C4-2B (cell line): ENCODE data around the gene AGBL4.
A peak's percentile ranks its signal among the peaks of the same experiment; 100 is the strongest.

Source experiments
- H3K27ac ChIP-seq: fragments of 450-650 bp; 2 replicates; pipeline ENCODE4 v1.5.1; 2017
- ZFX ChIP-seq: fragments of 450-650 bp; IDR thresholded peaks from 2 replicates; pipeline ENCODE4 v1.6.1; 2017
- TF ChIP-seq, protein P1 (sequence below): fragments of 450-650 bp; conservative IDR thresholded peaks from 2 replicates; pipeline ENCODE4 v1.5.1; 2017; ENCODE audit warnings: mild to moderate bottlenecking

The AGBL4 gene

DNA sequence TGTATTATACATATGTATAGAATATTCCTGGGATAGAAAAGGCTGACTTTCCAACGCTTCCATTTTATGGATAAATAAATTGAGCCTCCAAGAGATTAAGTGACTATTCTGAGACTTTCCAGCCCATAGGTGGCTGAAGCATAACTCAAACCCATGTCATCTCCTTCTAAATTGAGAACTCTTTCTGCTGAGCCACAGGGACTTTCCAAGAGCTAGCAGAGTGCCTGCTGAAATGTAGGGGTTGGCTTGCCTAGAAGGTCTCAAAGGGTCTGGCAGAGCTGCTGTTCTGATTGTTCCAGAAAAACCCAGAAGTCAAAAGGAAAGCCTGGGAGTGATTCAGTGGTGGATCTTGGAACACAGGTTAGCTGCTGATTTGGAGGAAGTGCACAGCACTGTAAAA, 1100.6 kb downstream of the AGBL4 start:
- H3K27ac ChIP-seq = no peak overlapping the region
- no peak for TF ChIP-seq ZFX
- TF ChIP-seq, protein P1, sequence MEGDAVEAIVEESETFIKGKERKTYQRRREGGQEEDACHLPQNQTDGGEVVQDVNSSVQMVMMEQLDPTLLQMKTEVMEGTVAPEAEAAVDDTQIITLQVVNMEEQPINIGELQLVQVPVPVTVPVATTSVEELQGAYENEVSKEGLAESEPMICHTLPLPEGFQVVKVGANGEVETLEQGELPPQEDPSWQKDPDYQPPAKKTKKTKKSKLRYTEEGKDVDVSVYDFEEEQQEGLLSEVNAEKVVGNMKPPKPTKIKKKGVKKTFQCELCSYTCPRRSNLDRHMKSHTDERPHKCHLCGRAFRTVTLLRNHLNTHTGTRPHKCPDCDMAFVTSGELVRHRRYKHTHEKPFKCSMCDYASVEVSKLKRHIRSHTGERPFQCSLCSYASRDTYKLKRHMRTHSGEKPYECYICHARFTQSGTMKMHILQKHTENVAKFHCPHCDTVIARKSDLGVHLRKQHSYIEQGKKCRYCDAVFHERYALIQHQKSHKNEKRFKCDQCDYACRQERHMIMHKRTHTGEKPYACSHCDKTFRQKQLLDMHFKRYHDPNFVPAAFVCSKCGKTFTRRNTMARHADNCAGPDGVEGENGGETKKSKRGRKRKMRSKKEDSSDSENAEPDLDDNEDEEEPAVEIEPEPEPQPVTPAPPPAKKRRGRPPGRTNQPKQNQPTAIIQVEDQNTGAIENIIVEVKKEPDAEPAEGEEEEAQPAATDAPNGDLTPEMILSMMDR = no peak

DNA sequence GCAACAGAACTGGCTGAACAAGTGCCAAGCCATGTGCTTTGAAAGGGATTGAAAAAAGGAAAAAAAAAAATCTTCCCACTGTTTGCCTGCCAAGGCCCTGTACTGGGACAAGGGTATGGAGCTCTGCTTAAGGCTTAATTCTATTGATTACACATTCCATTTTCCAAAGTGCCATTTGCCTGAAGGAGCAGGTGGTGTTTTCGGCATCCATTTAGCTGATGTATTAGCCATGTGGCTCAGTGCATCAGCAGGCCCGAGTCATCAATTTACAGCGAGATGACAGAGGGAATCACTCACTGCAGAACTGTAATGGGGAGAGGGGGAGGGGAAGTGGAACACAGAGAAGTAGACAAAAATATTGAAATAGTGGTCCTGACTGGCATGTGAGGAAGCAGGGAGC, 1102.9 kb downstream of the AGBL4 start:
- TF ChIP-seq, protein P1 = no peak
- no peak for TF ChIP-seq ZFX
- no peak overlapping the region for H3K27ac ChIP-seq

DNA sequence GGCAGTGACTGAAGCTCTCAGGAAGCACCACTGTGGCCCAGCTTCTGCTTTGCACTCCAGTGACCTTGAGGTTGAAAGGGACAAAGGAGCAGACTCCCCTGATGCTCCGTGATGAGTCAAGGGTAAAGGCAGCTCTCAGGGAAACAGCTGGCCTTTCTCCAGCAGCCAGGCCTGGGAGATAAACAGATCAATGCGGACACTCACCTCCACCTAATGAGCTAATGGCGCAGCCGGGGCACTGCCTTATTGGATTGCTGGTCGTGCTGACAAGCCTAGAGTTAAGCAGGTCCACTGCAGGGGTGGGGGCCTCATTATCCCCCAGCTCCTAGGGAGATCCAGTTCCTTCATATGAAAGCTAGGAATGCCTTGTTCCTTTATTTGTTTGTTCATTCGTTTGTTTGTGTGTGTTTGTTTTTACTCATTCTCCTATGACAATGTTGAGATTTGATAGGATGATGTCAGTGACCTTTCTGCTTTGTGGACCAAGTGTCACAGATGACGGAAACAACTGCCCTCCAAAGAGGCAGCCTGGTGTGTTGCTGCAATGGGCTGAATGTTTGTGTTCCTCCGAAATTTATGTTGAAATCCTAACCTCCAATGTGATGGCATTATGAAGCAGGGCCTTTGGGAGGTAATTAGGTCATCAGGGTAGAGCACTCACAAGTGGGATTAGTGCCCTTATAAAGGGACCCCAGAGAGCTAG, 1105.7 kb downstream of the AGBL4 start:
- no peak for TF ChIP-seq ZFX
- TF ChIP-seq, protein P1 = no peak
- no peak overlapping the region for H3K27ac ChIP-seq

DNA sequence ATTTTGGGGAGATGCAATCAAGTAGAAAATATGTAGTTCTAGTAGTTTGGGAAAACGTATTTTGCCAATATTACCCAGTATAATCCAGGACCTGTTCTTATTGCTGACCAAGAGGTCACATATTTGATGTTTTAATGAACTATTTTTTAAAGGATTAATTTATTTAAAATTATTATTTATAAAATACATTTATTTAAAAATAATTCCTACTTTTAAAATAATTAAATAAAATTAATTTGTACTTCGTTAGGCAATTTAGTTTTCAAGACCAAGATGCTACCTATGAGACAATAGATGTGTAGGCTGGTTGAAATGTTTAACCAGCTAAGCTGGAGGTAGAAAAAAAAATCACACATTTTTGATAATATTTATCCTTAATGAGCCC, 1106.7 kb downstream of the AGBL4 start:
- no peak overlapping the region for H3K27ac ChIP-seq
- TF ChIP-seq, protein P1 = no peak

DNA sequence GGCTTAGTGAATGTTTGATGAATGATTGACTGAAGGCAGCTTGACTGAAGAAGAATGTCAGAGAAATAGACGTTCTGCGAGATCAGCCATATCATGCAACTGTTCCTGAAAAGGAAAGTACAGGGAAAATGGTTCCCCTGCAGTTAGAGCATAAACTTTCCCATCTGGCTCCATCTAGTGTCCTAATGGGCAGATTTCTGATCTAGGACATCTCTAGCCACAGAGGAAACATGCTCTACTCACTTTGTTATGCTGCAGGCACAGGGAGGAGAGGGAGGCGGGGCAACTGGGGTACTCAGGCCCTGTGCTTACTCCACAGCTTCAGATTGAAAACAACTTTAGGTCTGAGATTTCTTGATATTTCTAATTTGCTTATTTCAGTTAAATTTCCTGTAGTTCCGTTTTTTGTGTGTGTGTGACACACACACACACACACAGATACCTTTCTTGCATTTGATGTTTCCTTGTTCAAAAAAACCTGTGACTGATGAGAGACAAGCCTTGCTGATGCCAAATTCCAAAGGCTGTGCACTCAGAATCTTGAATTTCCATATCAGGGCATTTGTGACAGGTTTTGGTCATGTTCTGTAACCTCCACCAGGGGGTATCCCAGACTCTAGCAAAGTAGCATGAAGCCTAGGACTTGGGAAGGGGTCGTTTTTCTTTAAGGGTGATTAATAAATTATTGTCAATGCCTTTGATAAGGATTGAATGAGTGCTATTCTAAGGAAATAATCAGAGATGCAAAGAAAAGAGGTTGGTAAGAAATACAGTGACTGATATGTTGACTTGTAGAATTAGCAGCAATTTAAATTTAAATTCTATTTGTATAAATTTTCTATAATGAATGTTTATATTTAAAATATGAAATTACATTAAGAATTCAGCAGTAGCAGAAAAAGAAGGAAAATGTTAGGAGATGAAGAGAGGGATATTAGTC, 1107.4 kb downstream of the AGBL4 start:
- H3K27ac ChIP-seq = no peak overlapping the region
- no peak for TF ChIP-seq ZFX
- TF ChIP-seq, protein P1 = peak; percentile 81

DNA sequence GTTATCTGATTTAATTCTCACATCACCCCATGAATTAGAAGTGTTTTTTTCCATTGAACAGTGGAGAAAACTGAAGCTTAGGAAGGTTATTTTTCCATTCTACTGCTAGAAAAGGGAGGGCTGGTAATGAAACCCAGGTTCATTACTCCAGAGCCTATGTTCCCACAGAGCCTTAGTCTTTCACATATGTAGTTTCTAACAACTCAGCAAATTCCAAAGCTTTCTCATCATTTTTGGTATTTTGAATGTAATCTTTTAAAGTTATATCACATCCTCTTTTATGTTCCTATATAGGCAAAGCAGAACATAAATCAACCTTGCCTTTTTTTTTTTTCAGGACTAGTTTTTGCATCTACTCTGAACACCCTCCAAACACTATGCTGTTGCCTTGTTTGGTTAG, 1115.1 kb downstream of the AGBL4 start:
- no peak overlapping the region for H3K27ac ChIP-seq
- no peak for TF ChIP-seq ZFX
- TF ChIP-seq, protein P1 = no peak

DNA sequence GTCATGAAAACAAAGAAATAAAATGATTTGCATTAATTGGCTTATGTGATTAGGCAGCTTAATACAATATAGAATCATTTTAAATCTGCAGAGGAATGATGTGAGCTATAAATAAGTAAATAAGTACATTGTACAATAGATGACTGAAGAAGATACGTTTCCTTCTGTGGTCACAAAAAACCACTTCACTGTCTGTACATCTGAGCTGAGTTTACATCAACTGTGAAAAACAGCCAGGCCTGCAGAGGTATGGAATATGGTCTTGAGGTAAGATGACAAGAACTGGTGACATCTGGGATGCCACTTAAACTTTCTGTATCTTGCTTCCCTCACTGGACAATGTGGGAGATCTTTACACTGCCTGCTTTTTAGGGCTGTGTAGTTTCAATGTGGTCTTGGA, 1117.0 kb downstream of the AGBL4 start:
- H3K27ac ChIP-seq = no peak overlapping the region
- TF ChIP-seq ZFX = no peak
- TF ChIP-seq, protein P1 = no peak
